ENCODE measurements around the gene PNMA8C.

- TF ChIP-seq CTCF (IDR thresholded peaks at IDR 0.05) (no peak), EP300 (IDR thresholded peaks at IDR 0.05) (no peak)
Measured at GRCh38 chr19:46392837-46393236, 35.9 kb downstream of the PNMA8C start.
